A549 (cell line): ENCODE data around the gene SCIN. TPM values are rescaled to one million over a fixed set of nuclear protein-coding genes. Genes with fewer than 3 reads are reported as not detected.

ENCODE experiments used
- ATAC-seq, 2 experiments: fragments of 200-7000 bp in 1 of 2; fragments of >200 bp in 1 of 2; cut with Nextera tagmentation in 1 of 2; cut with Tn5 transposase in 1 of 2; 3 replicates each; pipeline versions ENCODE4 v1.8.0 to v1.9.1; 2018 to 2020; ENCODE audit warnings: mild to moderate bottlenecking in 1 of 2, moderate library complexity in 1 of 2
- CTCF ChIA-PET: fragments of 300-600 bp; sonication (Branson Sonifier 250); formaldehyde crosslinking; extraction: SDS; loops from one replicate; lab custom pipeline; 2021; ENCODE audit warnings: antibody characterized with exemption, inconsistent platforms; lab: Yijun Ruan, JAX
- POLR2A ChIA-PET: fragments of 350-600 bp; formaldehyde crosslinking; extraction: SDS; loops from one replicate; lab custom pipeline; 2021; ENCODE audit warnings: antibody characterized with exemption, inconsistent platforms; lab: Yijun Ruan, JAX
- DNase-seq, 2 experiments: peaks; one replicate each; pipeline versions ENCODE4 v3.0.0 to v3.0.0-alpha.2; 2011 to 2016; ENCODE audit warnings: low read depth in 1 of 2, low spot score in 1 of 2
- FAIRE-seq: peaks from 2 replicates; lab custom pipeline; 2011; peaks lifted over from hg19 to GRCh38; lab: Jason Lieb, UNC
- H3K27ac ChIP-seq, 2 experiments: fragments of >200 bp; sonication (Bioruptor Twin); formaldehyde crosslinking; 3 replicates each; pipeline ENCODE4 v1.5.1; 2016 to 2017
- H3K4me1 ChIP-seq: fragments of >200 bp; sonication (Bioruptor Twin); formaldehyde crosslinking; 3 replicates; pipeline ENCODE4 v1.6.1; 2016
- H3K4me2 ChIP-seq: fragments of >200 bp; sonication (Bioruptor Twin); formaldehyde crosslinking; 3 replicates; pipeline ENCODE4 v1.6.1; 2016
- H3K4me3 ChIP-seq: fragments of >200 bp; sonication (Bioruptor Twin); formaldehyde crosslinking; 3 replicates; pipeline ENCODE4 v1.5.1; 2016
- H3K9me3 ChIP-seq: fragments of >200 bp; sonication (Bioruptor Twin); formaldehyde crosslinking; 3 replicates; pipeline ENCODE4 v1.6.1; 2016
- BHLHE40 ChIP-seq: IDR thresholded peaks from 2 replicates; pipeline ENCODE4 v1.6.1; 2012; ENCODE audit warnings: low read depth, low read length, inconsistent platforms
- CHD4 ChIP-seq: fragments of 200-600 bp; sonication (generic); IDR thresholded peaks from 2 replicates; pipeline ENCODE4 v1.6.1; 2016; ENCODE audit warnings: antibody characterized with exemption, mild to moderate bottlenecking, borderline replicate concordance
- EHMT2 ChIP-seq: fragments of 200-600 bp; sonication (generic); IDR thresholded peaks from 2 replicates; pipeline ENCODE4 v1.6.1; 2016; ENCODE audit warnings: antibody characterized with exemption, low read depth, mild to moderate bottlenecking, moderate library complexity
- HOXA7 ChIP-seq: fragments of 250-450 bp; sonication (Bioruptor Pico); IDR thresholded peaks from 2 replicates; pipeline ENCODE4 v1.5.0; 2020; ENCODE audit warnings: mild to moderate bottlenecking, moderate library complexity
- HOXB5 ChIP-seq: fragments of 250-450 bp; sonication (Bioruptor Pico); IDR thresholded peaks from 2 replicates; pipeline ENCODE4 v1.5.0; 2020; ENCODE audit warnings: mild to moderate bottlenecking, moderate library complexity
- JUN ChIP-seq, 2 experiments: fragments of >200 bp; sonication (Bioruptor Twin); formaldehyde crosslinking; IDR thresholded peaks; 2 replicates in 1 of 2; 3 replicates in 1 of 2; pipeline ENCODE4 v1.6.1; 2016 to 2017
- JUNB ChIP-seq: fragments of >200 bp; sonication (Bioruptor Twin); formaldehyde crosslinking; IDR thresholded peaks from 2 replicates; pipeline ENCODE4 v1.6.1; 2016
- KDM1A ChIP-seq: fragments of 200-600 bp; sonication (generic); IDR thresholded peaks from 2 replicates; pipeline ENCODE4 v1.6.1; 2016; ENCODE audit warnings: low read depth, mild to moderate bottlenecking
- KDM5A ChIP-seq: fragments of 200-600 bp; sonication (generic); IDR thresholded peaks from 2 replicates; pipeline ENCODE4 v1.6.1; 2016; ENCODE audit warnings: antibody characterized with exemption, mild to moderate bottlenecking
- MAZ ChIP-seq: fragments of 150-350 bp; IDR thresholded peaks from 2 replicates; pipeline ENCODE4 v1.6.1; 2014; ENCODE audit warnings: antibody characterized with exemption, low read depth, low read length, borderline replicate concordance
- MYC ChIP-seq: IDR thresholded peaks from 2 replicates; pipeline ENCODE4 v1.6.1; 2012; ENCODE audit warnings: mild to moderate bottlenecking, inconsistent platforms, low read length, improper control_type of control experiment, borderline replicate concordance
- RAD21 ChIP-seq, 2 experiments: fragments of >200 bp in 1 of 2; sonication (Bioruptor Twin) in 1 of 2; formaldehyde crosslinking in 1 of 2; IDR thresholded peaks in 1 of 2; conservative IDR thresholded peaks in 1 of 2; 2 replicates in 1 of 2; 3 replicates in 1 of 2; pipeline ENCODE4 v1.6.1; 2012 to 2018; ENCODE audit warnings: inconsistent platforms in 1 of 2
- TP53 ChIP-seq: fragments of 250-450 bp; sonication (Bioruptor Pico); IDR thresholded peaks from 2 replicates; pipeline ENCODE4 v1.5.0; 2021; ENCODE audit warnings: mild to moderate bottlenecking, moderate library complexity
- ZC3H11A ChIP-seq: fragments of 450-650 bp; IDR thresholded peaks from 2 replicates; pipeline ENCODE4 v1.6.1; 2014; ENCODE audit warnings: antibody characterized with exemption, mild to moderate bottlenecking
- WGBS: methylation state at CpG from one replicate; pipeline ENCODE4 v1.1.6; 2017; ENCODE audit errors: missing lambda C conversion rate; 5-methylcytosine and 5-hydroxymethylcytosine counted together
- polyA plus RNA-seq, 4 experiments: library from polyadenylated mRNA; depleted of rRNA in 3 of 4; stranded (reverse); fragments of >200 nt; fragmentation: RNase III in 1 of 4; extraction: RNeasy Plus Mini Kit Qiagen cat#74134 plus additional on column Dnase treatment in 1 of 4; gene quantifications; 2 replicates in 3 of 4; 3 replicates in 1 of 4; pipeline ENCODE4 v1.2.3, GENCODE V29; 2011 to 2017
- TF ChIP-seq, protein P1 (sequence below): fragments of 150-350 bp; IDR thresholded peaks from 2 replicates; pipeline ENCODE4 v1.6.1; 2014; ENCODE audit warnings: low read depth, mild to moderate bottlenecking, low read length
- TF ChIP-seq, protein P2 (sequence below): fragments of >200 bp; sonication (Bioruptor Twin); formaldehyde crosslinking; IDR thresholded peaks from 2 replicates; pipeline ENCODE4 v1.6.1; 2016
- TF ChIP-seq, protein P3 (sequence below): fragments of 200-600 bp; sonication (generic); IDR thresholded peaks from 2 replicates; pipeline ENCODE4 v1.6.1; 2016; ENCODE audit warnings: antibody characterized with exemption, mild to moderate bottlenecking, moderate library complexity

The SCIN gene
- polyA plus RNA-seq, 2 of the 4 experiments (the other 2 are of a cell fraction) = 0.05 to 0.27 TPM

DNA sequence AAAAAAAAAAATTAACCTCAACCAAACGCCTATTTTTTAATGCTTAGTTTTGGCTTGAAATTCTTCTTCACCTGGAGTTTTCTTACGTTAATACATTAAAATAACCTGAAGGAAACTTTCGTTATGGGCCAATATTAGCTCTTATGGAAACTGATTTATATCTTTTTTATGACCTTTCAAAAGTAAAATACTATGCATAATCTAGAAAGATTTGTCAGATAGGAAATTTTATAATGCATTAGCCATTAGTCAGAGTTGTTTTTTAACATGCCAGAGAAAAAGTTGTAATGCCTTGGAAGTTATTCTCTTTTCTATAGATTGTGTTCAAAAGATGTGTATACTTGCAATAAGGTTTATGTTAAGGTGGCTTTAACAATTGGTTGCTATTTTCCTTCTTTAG lies 82.6 kb downstream of the SCIN start:
- H3K9me3 ChIP-seq = no peaks in the 10 kb centered on the region
- peaks cover 40% of the 10 kb centered on the region for H3K4me1 ChIP-seq
- FAIRE-seq (no peak), ATAC-seq (no peak), DNase-seq (no peak)
- WGBS = 77% methylated on average over 3 of the region's 3 CpGs
- H3K4me3 ChIP-seq = no peak overlapping the region
- TF ChIP-seq, protein P1, sequence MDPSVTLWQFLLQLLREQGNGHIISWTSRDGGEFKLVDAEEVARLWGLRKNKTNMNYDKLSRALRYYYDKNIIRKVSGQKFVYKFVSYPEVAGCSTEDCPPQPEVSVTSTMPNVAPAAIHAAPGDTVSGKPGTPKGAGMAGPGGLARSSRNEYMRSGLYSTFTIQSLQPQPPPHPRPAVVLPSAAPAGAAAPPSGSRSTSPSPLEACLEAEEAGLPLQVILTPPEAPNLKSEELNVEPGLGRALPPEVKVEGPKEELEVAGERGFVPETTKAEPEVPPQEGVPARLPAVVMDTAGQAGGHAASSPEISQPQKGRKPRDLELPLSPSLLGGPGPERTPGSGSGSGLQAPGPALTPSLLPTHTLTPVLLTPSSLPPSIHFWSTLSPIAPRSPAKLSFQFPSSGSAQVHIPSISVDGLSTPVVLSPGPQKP = no peak
- TF ChIP-seq KDM1A (no peak), EHMT2 (no peak), MAZ (no peak), HOXA7 (CRISPR knock-in tag) (no peak), JUN (IDR thresholded peaks at IDR 0.05) (no peak), JUNB (no peak)
- TF ChIP-seq, protein P2, sequence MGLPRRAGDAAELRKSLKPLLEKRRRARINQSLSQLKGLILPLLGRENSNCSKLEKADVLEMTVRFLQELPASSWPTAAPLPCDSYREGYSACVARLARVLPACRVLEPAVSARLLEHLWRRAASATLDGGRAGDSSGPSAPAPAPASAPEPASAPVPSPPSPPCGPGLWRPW = no peak
- H3K4me2 ChIP-seq = peak overlapping the region; percentile 22; the same call in 2 of the 3 replicates
- H3K27ac ChIP-seq = peak overlapping the region in 1 of 2 experiments; percentile 65; a peak in 2 of 6 replicates
- ChIA-PET CTCF (interaction anchor here (0.7 to 2.8 kb wide), 4 partner anchors 15 to 581 kb away, joined by 3 to 20 read pairs (median 4); partner anchors contain the start of gene ARL4A), POLR2A (interaction anchor here (1.4 kb wide), 1 partner anchor 34 kb away, joined by 6 read pairs; the partner anchor contains the start of gene ARL4A)

DNA sequence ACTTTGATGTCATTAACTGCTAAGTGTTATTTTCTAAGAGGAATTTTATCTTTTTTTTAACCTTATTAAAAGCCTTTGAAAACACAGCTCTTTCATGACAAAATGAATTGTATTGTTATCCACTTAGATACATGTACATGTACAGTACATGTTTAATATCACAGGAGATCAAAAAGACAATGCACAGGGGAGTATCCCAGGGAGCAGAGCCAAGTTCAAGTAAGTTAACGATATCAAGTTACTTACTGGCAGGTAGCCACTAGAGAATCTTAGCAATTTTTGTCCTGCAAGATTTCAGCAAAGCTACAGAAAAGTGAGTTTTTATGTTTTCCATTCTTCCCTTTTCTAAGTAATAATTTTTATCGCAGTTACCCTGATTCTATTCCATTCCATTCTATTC lies 83.0 kb downstream of the SCIN start:
- TF ChIP-seq, protein P3, sequence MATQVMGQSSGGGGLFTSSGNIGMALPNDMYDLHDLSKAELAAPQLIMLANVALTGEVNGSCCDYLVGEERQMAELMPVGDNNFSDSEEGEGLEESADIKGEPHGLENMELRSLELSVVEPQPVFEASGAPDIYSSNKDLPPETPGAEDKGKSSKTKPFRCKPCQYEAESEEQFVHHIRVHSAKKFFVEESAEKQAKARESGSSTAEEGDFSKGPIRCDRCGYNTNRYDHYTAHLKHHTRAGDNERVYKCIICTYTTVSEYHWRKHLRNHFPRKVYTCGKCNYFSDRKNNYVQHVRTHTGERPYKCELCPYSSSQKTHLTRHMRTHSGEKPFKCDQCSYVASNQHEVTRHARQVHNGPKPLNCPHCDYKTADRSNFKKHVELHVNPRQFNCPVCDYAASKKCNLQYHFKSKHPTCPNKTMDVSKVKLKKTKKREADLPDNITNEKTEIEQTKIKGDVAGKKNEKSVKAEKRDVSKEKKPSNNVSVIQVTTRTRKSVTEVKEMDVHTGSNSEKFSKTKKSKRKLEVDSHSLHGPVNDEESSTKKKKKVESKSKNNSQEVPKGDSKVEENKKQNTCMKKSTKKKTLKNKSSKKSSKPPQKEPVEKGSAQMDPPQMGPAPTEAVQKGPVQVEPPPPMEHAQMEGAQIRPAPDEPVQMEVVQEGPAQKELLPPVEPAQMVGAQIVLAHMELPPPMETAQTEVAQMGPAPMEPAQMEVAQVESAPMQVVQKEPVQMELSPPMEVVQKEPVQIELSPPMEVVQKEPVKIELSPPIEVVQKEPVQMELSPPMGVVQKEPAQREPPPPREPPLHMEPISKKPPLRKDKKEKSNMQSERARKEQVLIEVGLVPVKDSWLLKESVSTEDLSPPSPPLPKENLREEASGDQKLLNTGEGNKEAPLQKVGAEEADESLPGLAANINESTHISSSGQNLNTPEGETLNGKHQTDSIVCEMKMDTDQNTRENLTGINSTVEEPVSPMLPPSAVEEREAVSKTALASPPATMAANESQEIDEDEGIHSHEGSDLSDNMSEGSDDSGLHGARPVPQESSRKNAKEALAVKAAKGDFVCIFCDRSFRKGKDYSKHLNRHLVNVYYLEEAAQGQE = no peak
- TF ChIP-seq KDM5A (no peak), RAD21 (conservative IDR thresholded peaks at IDR 0.05 in 1 of 2, IDR thresholded peaks at IDR 0.05 in 1 of 2) (no peak), TP53 (CRISPR knock-in tag) (no peak), CHD4 (no peak), MYC (no peak), ZC3H11A (no peak)
- no peaks in the 10 kb centered on the region for H3K9me3 ChIP-seq
- H3K4me3 ChIP-seq = no peak overlapping the region
- WGBS = 45% methylated on average over 2 of the region's 2 CpGs
- ATAC-seq (no peak), DNase-seq (no peak), FAIRE-seq (no peak)
- ChIA-PET CTCF (interaction anchor here (0.7 to 2.8 kb wide), 4 partner anchors 15 to 581 kb away, joined by 3 to 20 read pairs (median 4); partner anchors contain the start of gene ARL4A), POLR2A (interaction anchor here (1.4 kb wide), 1 partner anchor 34 kb away, joined by 6 read pairs; the partner anchor contains the start of gene ARL4A)
- H3K27ac ChIP-seq = no peak overlapping the region
- peaks cover 36% of the 10 kb centered on the region for H3K4me1 ChIP-seq
- peak overlapping the region; percentile 22 for H3K4me2 ChIP-seq

DNA sequence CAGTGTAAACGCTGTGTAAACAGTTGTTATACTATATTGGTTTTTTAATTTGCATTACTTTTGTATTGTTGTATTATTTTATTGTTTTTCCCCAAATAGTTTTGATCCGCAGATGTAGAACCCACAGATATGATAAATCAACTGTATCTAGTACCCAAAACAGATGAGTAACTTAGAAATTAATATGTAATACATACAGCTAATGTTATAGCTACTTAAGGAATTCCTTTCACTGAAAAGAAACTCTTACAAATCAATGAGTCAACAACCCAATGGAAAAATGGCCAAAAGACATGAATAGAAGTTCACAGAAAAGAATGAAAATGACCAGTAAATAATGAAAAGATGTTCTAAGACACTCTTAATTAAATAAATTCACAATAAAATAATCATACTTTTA lies 84.6 kb downstream of the SCIN start:
- WGBS = 87% methylated on average over 2 of the region's 2 CpGs
- Histone ChIP-seq H3K4me3 (no peak overlapping the region), H3K4me2 (no peak overlapping the region), H3K9me3 (no peaks in the 10 kb centered on the region), H3K4me1 (peaks cover 24% of the 10 kb centered on the region), H3K27ac (no peak overlapping the region)
- POLR2A ChIA-PET = no interaction called here
- CTCF ChIA-PET = interaction anchor here (0.6 to 2.8 kb wide), 2 partner anchors 14 to 31 kb away, joined by 3 to 20 read pairs; partner anchors contain the start of gene ARL4A
- no peak for FAIRE-seq
- TF ChIP-seq BHLHE40 = no peak
- TF ChIP-seq HOXB5 = no peak
- ATAC-seq = no peak
- DNase-seq = no peak
